K562 (cell line): ENCODE results near the gene GPATCH3. TPM values are rescaled to one million over a fixed set of nuclear protein-coding genes. Genes with fewer than 3 reads are reported as not detected.

Experiments
- CBFA2T2 ChIP-seq: fragments of 450-650 bp; conservative IDR thresholded peaks from 2 replicates; pipeline ENCODE4 v1.6.1; 2017; ENCODE audit warnings: mild to moderate bottlenecking
- DPF2 ChIP-seq: fragments of 450-650 bp; IDR thresholded peaks from 2 replicates; pipeline ENCODE4 v1.6.1; 2016
- EWSR1 ChIP-seq: fragments of 450-650 bp; IDR thresholded peaks from 2 replicates; pipeline ENCODE4 v1.6.1; 2018; ENCODE audit warnings: borderline replicate concordance, mild to moderate bottlenecking, low read depth, moderate library complexity; ENCODE audit not compliant: partially characterized antibody
- IRF2 ChIP-seq: sonication (generic); formaldehyde crosslinking; IDR thresholded peaks from 2 replicates; pipeline ENCODE4 v1.8.1; 2022; ENCODE audit warnings: mild to moderate bottlenecking, missing genetic modification reagents
- MED1 ChIP-seq: sonication (generic); formaldehyde crosslinking; IDR thresholded peaks from 2 replicates; pipeline ENCODE4 v1.8.1; 2023; ENCODE audit warnings: missing genetic modification reagents, borderline replicate concordance
- NEUROD1 ChIP-seq: fragments of 150-350 bp; IDR thresholded peaks from 2 replicates; pipeline ENCODE4 v1.6.1; 2014; ENCODE audit warnings: borderline replicate concordance, low read length, low read depth; ENCODE audit not compliant: partially characterized antibody
- NFE2L1 ChIP-seq: fragments of 450-650 bp; IDR thresholded peaks from 2 replicates; pipeline ENCODE4 v1.6.1; 2016; ENCODE audit warnings: missing genetic modification characterization, low read depth, mild to moderate bottlenecking, missing compliant biosample characterization, moderate library complexity, borderline replicate concordance
- NRF1 ChIP-seq, 2 experiments: fragments of 450-650 bp; IDR thresholded peaks in 1 of 2; conservative IDR thresholded peaks in 1 of 2; 2 replicates each; pipeline ENCODE4 v1.6.1; 2014; ENCODE audit warnings: mild to moderate bottlenecking in 2 of 2
- PHF21A ChIP-seq: fragments of 450-650 bp; IDR thresholded peaks from 2 replicates; pipeline ENCODE4 v1.6.1; 2017; ENCODE audit warnings: low read depth, borderline replicate concordance
- XRCC5 ChIP-seq: fragments of 200-400 bp; formaldehyde crosslinking; IDR thresholded peaks from 2 replicates; pipeline ENCODE4 v1.6.1; 2017; ENCODE audit warnings: low read depth, mild to moderate bottlenecking, low read length
- ZBTB11 ChIP-seq, 3 experiments: fragments of 200-800 bp in 1 of 3; fragments of 250-450 bp in 1 of 3; fragments of 450-650 bp in 1 of 3; sonication (Bioruptor Pico) in 1 of 3; sonication (Bioruptor generic) in 1 of 3; formaldehyde crosslinking in 1 of 3; IDR thresholded peaks; 2 replicates each; pipeline versions ENCODE4 v1.6.1 to v1.8.0; 2016 to 2022; ENCODE audit warnings: mild to moderate bottlenecking in 2 of 3, missing genetic modification characterization in 2 of 3, missing compliant biosample characterization in 1 of 3, moderate library complexity in 1 of 3
- ZKSCAN1 ChIP-seq: fragments of 150-350 bp; IDR thresholded peaks from 2 replicates; pipeline ENCODE4 v1.6.1; 2016; ENCODE audit warnings: low read depth, low read length
- polyA plus RNA-seq, 8 experiments: library from polyadenylated mRNA; depleted of rRNA in 4 of 8; stranded (reverse) in 5 of 8; unstranded in 3 of 8; fragments of >200 nt; fragmentation: Nextera tagmentation in 2 of 8; fragmentation: Illumina TruSeq in 1 of 8; extraction: Ambion mirVana in 2 of 8; extraction: Trizol in 1 of 8; gene quantifications; 2 replicates each; pipeline versions ENCODE4 v1.2.1 to v1.2.3, GENCODE V29; 2011 to 2014; ENCODE audit warnings: inconsistent platforms in 1 of 8, missing spikeins in 1 of 8
- total RNA-seq, 7 experiments: library from RNA; depleted of rRNA in 6 of 7; stranded (reverse); fragments of >200 nt in 6 of 7; fragmentation: Illumina TruSeq in 2 of 7; extraction: Trizol in 2 of 7; gene quantifications; 2 replicates each; pipeline versions ENCODE4 v1.2.1 to v1.2.3, GENCODE V29; 2011 to 2021; ENCODE audit warnings: low replicate concordance in 1 of 7
- TF ChIP-seq, protein P1 (sequence below): conservative IDR thresholded peaks from 2 replicates; pipeline ENCODE4 v1.6.1; 2011; ENCODE audit warnings: low read depth, mild to moderate bottlenecking, low read length; ENCODE audit not compliant: control insufficient read depth
- TF ChIP-seq, protein P2 (sequence below): IDR thresholded peaks from 2 replicates; pipeline ENCODE4 v1.6.1; 2011; ENCODE audit warnings: borderline replicate concordance, low read depth, mild to moderate bottlenecking, moderate library complexity, low read length; ENCODE audit not compliant: insufficient read depth, poor library complexity, severe bottlenecking

The GPATCH3 gene
- total and polyA plus RNA-seq, 9 of the 15 experiments (the other 6 are each of a cell fraction or from before 2014, with no cell fraction given), result 1.6 to 23.0 (median 13.3) TPM

GRCh38 chr1:26913754-26914619 is 13.7 kb upstream of the GPATCH3 start, which contains the start of gene NR0B2 (continued):
- TF ChIP-seq, protein P1, sequence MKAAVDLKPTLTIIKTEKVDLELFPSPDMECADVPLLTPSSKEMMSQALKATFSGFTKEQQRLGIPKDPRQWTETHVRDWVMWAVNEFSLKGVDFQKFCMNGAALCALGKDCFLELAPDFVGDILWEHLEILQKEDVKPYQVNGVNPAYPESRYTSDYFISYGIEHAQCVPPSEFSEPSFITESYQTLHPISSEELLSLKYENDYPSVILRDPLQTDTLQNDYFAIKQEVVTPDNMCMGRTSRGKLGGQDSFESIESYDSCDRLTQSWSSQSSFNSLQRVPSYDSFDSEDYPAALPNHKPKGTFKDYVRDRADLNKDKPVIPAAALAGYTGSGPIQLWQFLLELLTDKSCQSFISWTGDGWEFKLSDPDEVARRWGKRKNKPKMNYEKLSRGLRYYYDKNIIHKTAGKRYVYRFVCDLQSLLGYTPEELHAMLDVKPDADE, result no peak
- TF ChIP-seq IRF2 (CRISPR knock-in tag), result no peak
- no peak for TF ChIP-seq NFE2L1 (tag)
- TF ChIP-seq EWSR1, result no peak
- no peak for TF ChIP-seq XRCC5
- no peak for TF ChIP-seq MED1 (CRISPR knock-in tag)
- TF ChIP-seq PHF21A, result no peak
- 0 out of 4 replicates have a peak, but pooled peaks of 1 of the 2 experiments have one; percentile 10 for TF ChIP-seq NRF1 (conservative IDR thresholded peaks at IDR 0.05 in 1 of 2, IDR thresholded peaks at IDR 0.05 in 1 of 2)
- peak; percentile 69; the same call in 1 of the 2 replicates for TF ChIP-seq DPF2
- TF ChIP-seq, protein P2, sequence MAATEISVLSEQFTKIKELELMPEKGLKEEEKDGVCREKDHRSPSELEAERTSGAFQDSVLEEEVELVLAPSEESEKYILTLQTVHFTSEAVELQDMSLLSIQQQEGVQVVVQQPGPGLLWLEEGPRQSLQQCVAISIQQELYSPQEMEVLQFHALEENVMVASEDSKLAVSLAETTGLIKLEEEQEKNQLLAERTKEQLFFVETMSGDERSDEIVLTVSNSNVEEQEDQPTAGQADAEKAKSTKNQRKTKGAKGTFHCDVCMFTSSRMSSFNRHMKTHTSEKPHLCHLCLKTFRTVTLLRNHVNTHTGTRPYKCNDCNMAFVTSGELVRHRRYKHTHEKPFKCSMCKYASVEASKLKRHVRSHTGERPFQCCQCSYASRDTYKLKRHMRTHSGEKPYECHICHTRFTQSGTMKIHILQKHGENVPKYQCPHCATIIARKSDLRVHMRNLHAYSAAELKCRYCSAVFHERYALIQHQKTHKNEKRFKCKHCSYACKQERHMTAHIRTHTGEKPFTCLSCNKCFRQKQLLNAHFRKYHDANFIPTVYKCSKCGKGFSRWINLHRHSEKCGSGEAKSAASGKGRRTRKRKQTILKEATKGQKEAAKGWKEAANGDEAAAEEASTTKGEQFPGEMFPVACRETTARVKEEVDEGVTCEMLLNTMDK, result no peak
- TF ChIP-seq NEUROD1, result peak; percentile 16
- TF ChIP-seq CBFA2T2, result peak; percentile 44
- TF ChIP-seq ZKSCAN1, result no peak
- TF ChIP-seq ZBTB11 (CRISPR knock-in tag; IDR thresholded peaks at IDR 0.05), result peak in 1 of 3 experiments; percentile 55; a peak in 1 of 6 replicates
